HepG2 (cell line): ENCODE measurements around the gene PAFAH1B1. TPM values are rescaled to one million over a fixed set of nuclear protein-coding genes. Genes with fewer than 3 reads are reported as not detected.

Experiments used
- ATAC-seq: fragments of 200-7000 bp; cut with Tn5 transposase; 3 replicates; pipeline ENCODE4 v1.9.1; 2020; ENCODE audit warnings: mild to moderate bottlenecking, moderate library complexity
- BruUV-seq: library from RNA; stranded (reverse); fragments of 400-500 nt; replicated peaks from 2 replicates; lab custom pipeline; 2021; lab: Mats Ljungman, UMichigan
- CTCF ChIA-PET: fragments of 300-600 bp; formaldehyde crosslinking; extraction: SDS; loops from one replicate; lab custom pipeline; 2021; ENCODE audit warnings: low total read pairs, inconsistent platforms, low intra/inter-chr PET ratio; lab: Yijun Ruan, JAX
- POLR2A ChIA-PET: fragments of 350-600 bp; sonication (Branson Sonifier 250); formaldehyde crosslinking; loops from one replicate; lab custom pipeline; 2020; ENCODE audit warnings: antibody characterized with exemption, inconsistent platforms; lab: Yijun Ruan, JAX
- DNase-seq: peaks from one replicate; pipeline ENCODE4 v3.0.0-alpha.2; 2015; ENCODE audit warnings: low spot score
- FAIRE-seq: peaks from 3 replicates; lab custom pipeline; 2011; peaks lifted over from hg19 to GRCh38; lab: Jason Lieb, UNC
- H2AFZ ChIP-seq: one replicate; pipeline ENCODE4 v1.6.1; 2011; ENCODE audit warnings: low read length, inconsistent platforms
- H3K27ac ChIP-seq: fragments of 300-600 bp; 3 replicates; pipeline ENCODE4 v1.8.0; 2011; ENCODE audit warnings: mixed run types, mild to moderate bottlenecking, mixed read lengths, low read length, inconsistent platforms; ENCODE audit not compliant: insufficient read depth; ENCODE audit errors: extremely low read length
- H3K27me3 ChIP-seq, 2 experiments: fragments of 200-600 bp in 1 of 2; 2 replicates in 1 of 2; 3 replicates in 1 of 2; pipeline versions ENCODE4 v1.6.0 to v1.8.0; 2011; ENCODE audit warnings: low read length in 2 of 2, mild to moderate bottlenecking in 2 of 2, moderate library complexity in 2 of 2, inconsistent platforms in 1 of 2; ENCODE audit not compliant: insufficient read depth in 2 of 2, control insufficient read depth in 1 of 2
- H3K36me3 ChIP-seq, 2 experiments: fragments of 200-600 bp in 1 of 2; replicated peaks in 1 of 2; 2 replicates in 1 of 2; 3 replicates in 1 of 2; pipeline versions ENCODE4 v1.5.1 to v1.8.0; 2011; ENCODE audit warnings: low read length in 2 of 2, inconsistent platforms in 1 of 2; ENCODE audit not compliant: insufficient read depth in 2 of 2, control insufficient read depth in 1 of 2
- H3K4me1 ChIP-seq: 2 replicates; pipeline ENCODE4 v1.5.1; 2012; ENCODE audit warnings: low read length, inconsistent platforms; ENCODE audit not compliant: insufficient read depth
- H3K4me2 ChIP-seq: 2 replicates; pipeline ENCODE4 v1.6.0; 2011; ENCODE audit warnings: low read depth, low read length, inconsistent platforms
- H3K4me3 ChIP-seq, 3 experiments: fragments of 200-600 bp in 1 of 3; sonication (generic), shearing (Covaris generic) in 1 of 3; replicated peaks in 1 of 3; 2 replicates each; pipeline ENCODE4 v1.5.1; 2011 to 2016; ENCODE audit warnings: low read length in 3 of 3, inconsistent platforms in 2 of 3, low read depth in 2 of 3, mild to moderate bottlenecking in 2 of 3, control low read depth in 1 of 3, mixed read lengths in 1 of 3; ENCODE audit not compliant: insufficient read depth in 1 of 3
- H3K79me2 ChIP-seq: one replicate; pipeline ENCODE4 v1.6.1; 2011; ENCODE audit warnings: low read length, inconsistent platforms; ENCODE audit not compliant: insufficient read depth
- H3K9ac ChIP-seq: 2 replicates; pipeline ENCODE4 v1.6.0; 2011; ENCODE audit warnings: mild to moderate bottlenecking, low read depth, low read length, inconsistent platforms; ENCODE audit not compliant: insufficient read depth
- H3K9me3 ChIP-seq: 2 replicates; pipeline ENCODE4 v1.5.1; 2012; ENCODE audit warnings: mild to moderate bottlenecking, low read length
- H4K20me1 ChIP-seq: 2 replicates; pipeline ENCODE4 v1.6.0; 2011; ENCODE audit warnings: inconsistent platforms, mild to moderate bottlenecking, low read length, moderate library complexity; ENCODE audit not compliant: insufficient read depth
- AGO2 ChIP-seq: fragments of 200-400 bp; formaldehyde crosslinking; optimal IDR thresholded peaks from 2 replicates; pipeline ENCODE3; 2017; ENCODE audit warnings: mild to moderate bottlenecking, low read depth, low read length, moderate library complexity
- GRHL1 ChIP-seq: sonication (generic); formaldehyde crosslinking; conservative IDR thresholded peaks from 2 replicates; pipeline ENCODE4 v1.8.0; 2022; ENCODE audit warnings: missing genetic modification reagents
- MTA3 ChIP-seq: sonication (generic); formaldehyde crosslinking; IDR thresholded peaks from 2 replicates; pipeline ENCODE4 v1.4.0; 2020; ENCODE audit warnings: missing genetic modification reagents
- NR2C2 ChIP-seq: sonication (generic); formaldehyde crosslinking; IDR thresholded peaks from 2 replicates; pipeline ENCODE4 v1.4.0; 2020; ENCODE audit warnings: missing genetic modification reagents, mild to moderate bottlenecking, moderate library complexity, borderline replicate concordance
- NR2F1 ChIP-seq, 2 experiments: fragments of 450-650 bp in 1 of 2; formaldehyde crosslinking in 1 of 2; IDR thresholded peaks; 2 replicates each; pipeline versions ENCODE4 v1.5.0 to v1.6.1; 2016 to 2020; ENCODE audit warnings: mild to moderate bottlenecking in 1 of 2, missing compliant biosample characterization in 1 of 2, missing genetic modification reagents in 1 of 2, moderate library complexity in 1 of 2
- ZNF501 ChIP-seq: sonication (generic); formaldehyde crosslinking; IDR thresholded peaks from 2 replicates; pipeline ENCODE4 v1.5.1; 2020; ENCODE audit warnings: mild to moderate bottlenecking, moderate library complexity, missing genetic modification reagents
- ZNF687 ChIP-seq: sonication (generic); formaldehyde crosslinking; IDR thresholded peaks from 2 replicates; pipeline ENCODE4 v1.5.1; 2020; ENCODE audit warnings: mild to moderate bottlenecking, missing genetic modification reagents, moderate library complexity
- WGBS: methylation state at CpG from one replicate; pipeline ENCODE4 v1.1.6; 2017; ENCODE audit warnings: low lambda C conversion rate; 5-methylcytosine and 5-hydroxymethylcytosine counted together
- in situ Hi-C: cut with HindIII; loops from 2 replicates; pipeline ENCODE4 v1.10.0; 2017; ENCODE audit warnings: low pct_unique_long_range_greater_than_20kb; ENCODE audit not compliant: extremely low pct_ligation_motif_present
- intact Hi-C: fragments of 100-400 bp; cut with micrococcal nuclease; formaldehyde crosslinking; loops from one replicate; pipeline ENCODE4 v1.10.0; 2022; ENCODE audit not compliant: unreplicated experiment
- polyA plus RNA-seq, 8 experiments: library from polyadenylated mRNA; depleted of rRNA in 3 of 8; stranded (reverse) in 7 of 8; unstranded in 1 of 8; fragments of >200 nt; fragmentation: Illumina TruSeq in 4 of 8; extraction: Trizol in 4 of 8; gene quantifications; 2 replicates each; pipeline versions ENCODE4 v1.2.1 to v1.2.3, GENCODE V29; 2011 to 2016; ENCODE audit warnings: low read depth in 4 of 8, missing spikeins in 1 of 8, mixed read lengths in 1 of 8; ENCODE audit not compliant: insufficient read depth in 1 of 8
- total RNA-seq, 5 experiments: library from RNA; depleted of rRNA; stranded (reverse); fragments of >200 nt; fragmentation: Illumina TruSeq; extraction: Trizol; gene quantifications; 2 replicates each; pipeline ENCODE4 v1.2.3, GENCODE V29; 2016; ENCODE audit warnings: low read depth in 1 of 5

PAFAH1B1 gene
- total and polyA plus RNA-seq, 2 of the 13 experiments (the other 11 are each of a cell fraction or from before 2014, with no cell fraction given), result 46.0 to 64.9 TPM

GRCh38 chr17:2694381-2695242, 101.2 kb downstream of the PAFAH1B1 start:
- DNase-seq, result no peak
- H3K36me3 ChIP-seq, result peaks cover 44 to 61% of the 10 kb centered on the region in 2 experiments; a peak in 4 of 5 replicates

GRCh38 chr17:2695243-2695960, 101.9 kb downstream of the PAFAH1B1 start:
- no peak for FAIRE-seq
- 90% methylated on average over 4 of the region's 28 CpGs for WGBS
- no peak for DNase-seq
- ChIA-PET POLR2A (no interaction called here), CTCF (no interaction called here)
- Histone ChIP-seq H3K9me3 (no peaks in the 10 kb centered on the region), H3K27me3 (no peaks in the 10 kb centered on the region), H3K79me2 (no peaks in the 10 kb centered on the region), H3K36me3 (peaks cover 44 to 64% of the 10 kb centered on the region in 2 experiments; a peak in 4 of 5 replicates), H3K4me1 (no peaks in the 10 kb centered on the region), H4K20me1 (no peaks in the 10 kb centered on the region), H3K4me3 (no peak overlapping the region), H3K9ac (no peak overlapping the region), H2AFZ (no peak overlapping the region), H3K27ac (no peak overlapping the region), H3K4me2 (no peak overlapping the region)
- intact Hi-C loops, result no loop called here
- BruUV-seq, result no TSS peak
- ATAC-seq, result no peak
- in situ Hi-C loops, result no loop called here
- TF ChIP-seq ZNF687 (no peak; the same call in 1 of the 2 replicates), NR2C2 (no peak), GRHL1 (CRISPR knock-in tag) (no peak), NR2F1 (CRISPR knock-in tag; IDR thresholded peaks at IDR 0.05) (no peak), MTA3 (CRISPR knock-in tag) (no peak)

More at GRCh38 chr17:2694381-2695242, 101.2 kb downstream of the PAFAH1B1 start:
- BruUV-seq, result no TSS peak
- H3K9me3 ChIP-seq, result no peaks in the 10 kb centered on the region
- in situ Hi-C loops, result no loop called here
- H3K27me3 ChIP-seq, result no peaks in the 10 kb centered on the region
- no peaks in the 10 kb centered on the region for H3K4me1 ChIP-seq
- intact Hi-C loops, result no loop called here
- peak; percentile 10 for TF ChIP-seq AGO2
- no peak for TF ChIP-seq ZNF501 (CRISPR knock-in tag)
- ChIA-PET POLR2A (interaction anchor here (1.0 kb wide), 1 partner anchor 16 kb away, joined by 6 read pairs; no protein-coding TSS in a partner anchor), CTCF (no interaction called here)
- 96% methylated on average over 26 of the region's 42 CpGs for WGBS
- no peak overlapping the region for H3K9ac ChIP-seq
- no peak for FAIRE-seq
- no peaks in the 10 kb centered on the region for H3K79me2 ChIP-seq
- H3K27ac ChIP-seq, result no peak overlapping the region
- no peak overlapping the region for H3K4me2 ChIP-seq
- ATAC-seq, result no peak
- no peaks in the 10 kb centered on the region for H4K20me1 ChIP-seq
- H2AFZ ChIP-seq, result no peak overlapping the region
- no peak overlapping the region for H3K4me3 ChIP-seq
